Panc1 (cell line): Measurements from ENCODE around the gene LRBA. TPM values are rescaled to one million over a fixed set of nuclear protein-coding genes. Genes with fewer than 3 reads are reported as not detected.
"Not testable (repeated sequence)": the region's sequence is repeated elsewhere in the genome, so short reads cannot be mapped to it uniquely, and the experiment has no call there.

Experiments
- ATAC-seq: fragments of 200-7000 bp; cut with Tn5 transposase; 2 replicates; pipeline ENCODE4 v1.9.1; 2020; ENCODE audit warnings: mild to moderate bottlenecking, moderate library complexity
- BruUV-seq: library from RNA; stranded (reverse); fragments of 400-500 nt; replicated peaks from 2 replicates; lab custom pipeline; 2021; lab: Mats Ljungman, UMichigan
- CTCF ChIA-PET: fragments of 300-600 bp; sonication (Branson Sonifier 250); formaldehyde crosslinking; loops from one replicate; lab custom pipeline; 2022; ENCODE audit warnings: antibody characterized with exemption; lab: Charles Lee
- POLR2A ChIA-PET: fragments of 300-600 bp; sonication (Branson Sonifier 250); formaldehyde crosslinking; loops from one replicate; lab custom pipeline; 2022; ENCODE audit warnings: antibody characterized with exemption; lab: Charles Lee
- DNase-seq: peaks from one replicate; pipeline ENCODE4 v3.0.0-alpha.2; 2010; ENCODE audit warnings: low read depth, low spot score
- H3K27ac ChIP-seq: 2 replicates; pipeline ENCODE4 v1.5.1; 2011; ENCODE audit warnings: mild to moderate bottlenecking, low read length, inconsistent platforms
- H3K27me3 ChIP-seq: fragments of 200-500 bp; sonication (Bioruptor generic); 2 replicates; pipeline ENCODE4 v1.6.0; 2014; ENCODE audit warnings: low read length, inconsistent platforms; ENCODE audit not compliant: control insufficient read depth, insufficient read depth
- H3K36me3 ChIP-seq: fragments of 200-500 bp; sonication (Bioruptor generic); 2 replicates; pipeline ENCODE4 v1.5.1; 2014; ENCODE audit warnings: inconsistent platforms, mild to moderate bottlenecking, low read length, moderate library complexity; ENCODE audit not compliant: control insufficient read depth, insufficient read depth
- H3K4me1 ChIP-seq: 2 replicates; pipeline ENCODE4 v1.5.1; 2011; ENCODE audit warnings: inconsistent platforms, mild to moderate bottlenecking, low read length, moderate library complexity; ENCODE audit not compliant: control insufficient read depth, insufficient read depth
- H3K4me3 ChIP-seq, 2 experiments: 2 replicates each; pipeline ENCODE4 v1.5.1; 2011 to 2012; ENCODE audit warnings: low read depth in 2 of 2, low read length in 2 of 2, mild to moderate bottlenecking in 2 of 2, inconsistent platforms in 1 of 2, moderate library complexity in 1 of 2
- H3K9me3 ChIP-seq: fragments of 200-500 bp; sonication (Bioruptor generic); 2 replicates; pipeline ENCODE4 v1.5.1; 2014; ENCODE audit warnings: low read depth, mild to moderate bottlenecking, inconsistent platforms, low read length, moderate library complexity; ENCODE audit not compliant: control insufficient read depth, insufficient read depth
- CTCF ChIP-seq: fragments of 450-650 bp; IDR thresholded peaks from 2 replicates; pipeline ENCODE4 v1.5.1; 2017; ENCODE audit warnings: mild to moderate bottlenecking
- POLR2AphosphoS5 ChIP-seq: IDR thresholded peaks from 2 replicates; pipeline ENCODE4 v1.6.1; 2012; ENCODE audit warnings: mild to moderate bottlenecking, low read depth, low read length, moderate library complexity
- REST ChIP-seq, 2 experiments: IDR thresholded peaks; 2 replicates each; pipeline ENCODE4 v1.6.1; 2011 to 2012; ENCODE audit warnings: low read depth in 2 of 2, control low read depth in 1 of 2, low read length in 1 of 2, mild to moderate bottlenecking in 1 of 2, moderate library complexity in 1 of 2; ENCODE audit not compliant: insufficient read depth in 1 of 2
- SIN3A ChIP-seq: IDR thresholded peaks from 2 replicates; pipeline ENCODE4 v1.6.1; 2012; ENCODE audit warnings: low read depth, mild to moderate bottlenecking, low read length, moderate library complexity, borderline replicate concordance; ENCODE audit not compliant: insufficient read depth
- TCF7L2 ChIP-seq: IDR thresholded peaks from 2 replicates; pipeline ENCODE4 v1.6.1; 2011; ENCODE audit warnings: mild to moderate bottlenecking, low read depth, low read length, inconsistent platforms
- in situ Hi-C: cut with HindIII; loops from 2 replicates; pipeline ENCODE4 v1.10.0; 2016; ENCODE audit warnings: low sequenced_read_pairs, low pct_unique_long_range_greater_than_20kb
- intact Hi-C: fragments of 100-400 bp; cut with micrococcal nuclease; formaldehyde crosslinking; loops from one replicate; pipeline ENCODE4 v1.10.0; 2022; ENCODE audit not compliant: unreplicated experiment
- total RNA-seq: library from RNA; stranded (reverse); gene quantifications from one replicate; pipeline ENCODE4 v1.2.1, GENCODE V29; 2021; ENCODE audit not compliant: unreplicated experiment

Gene LRBA
- total RNA-seq, 1 experiment from 2014 or later: 26.4 TPM

GRCh38 chr4:150997141-150997540, 17.9 kb downstream of the LRBA start:
- no peak overlapping the region for H3K27ac ChIP-seq
- TF ChIP-seq CTCF (no peak), SIN3A (no peak), TCF7L2 (no peak), POLR2AphosphoS5 (no peak), REST (IDR thresholded peaks at IDR 0.05; ENCODE audit: insufficient read depth in 1 of 2, low read depth in 2 of 2, low read length in 1 of 2) (no peak)
- no peaks in the 10 kb centered on the region for H3K36me3 ChIP-seq
- no peak overlapping the region for H3K4me3 ChIP-seq
- no peaks in the 10 kb centered on the region for H3K4me1 ChIP-seq
- H3K9me3 ChIP-seq: no peaks in the 10 kb centered on the region
- POLR2A ChIA-PET: no interaction called here
- ATAC-seq (no peak), DNase-seq (peak; percentile 15)
- no peaks in the 10 kb centered on the region for H3K27me3 ChIP-seq
- BruUV-seq: no TSS peak
- intact Hi-C loops (no loop called here), in situ Hi-C loops (no loop called here)
- CTCF ChIA-PET: no interaction called here

GRCh38 chr4:150994721-150995120, 20.4 kb downstream of the LRBA start:
- intact Hi-C loops: no loop called here
- ATAC-seq (no peak), DNase-seq (no peak)
- Histone ChIP-seq H3K4me1 (no peaks in the 10 kb centered on the region), H3K27ac (no peak overlapping the region), H3K4me3 (no peak overlapping the region), H3K9me3 (no peaks in the 10 kb centered on the region), H3K36me3 (no peaks in the 10 kb centered on the region), H3K27me3 (no peaks in the 10 kb centered on the region)
- BruUV-seq: no TSS peak
- ChIA-PET CTCF (no interaction called here), POLR2A (no interaction called here)
- TF ChIP-seq TCF7L2 (no peak), CTCF (no peak), POLR2AphosphoS5 (no peak), SIN3A (no peak), REST (IDR thresholded peaks at IDR 0.05; ENCODE audit: insufficient read depth in 1 of 2, low read depth in 2 of 2, low read length in 1 of 2) (no peak)
- in situ Hi-C loops: no loop called here

GRCh38 chr4:150993577-150993976, 21.5 kb downstream of the LRBA start:
- CTCF ChIA-PET, DNase-seq, POLR2A ChIA-PET, H3K9me3 ChIP-seq, intact Hi-C loops, H3K36me3 ChIP-seq, H3K4me3 ChIP-seq, H3K27ac ChIP-seq, H3K4me1 ChIP-seq, H3K27me3 ChIP-seq, BruUV-seq, ATAC-seq, in situ Hi-C loops: not testable (repeated sequence)
